Purkinje cell (primary cell): ENCODE measurements around the gene RITA1. TPM values are rescaled to one million over a fixed set of nuclear protein-coding genes. Genes with fewer than 3 reads are reported as not detected.

ENCODE experiments used
- polyA plus RNA-seq: library from polyadenylated mRNA; unstranded; fragments of >200 nt; fragmentation: Nextera tagmentation; gene quantifications from 2 replicates; pipeline ENCODE4 v1.2.1, GENCODE V29; 2014

RITA1 gene
- 10.7 and 13.0 TPM in 2 replicates for polyA plus RNA-seq

GRCh38 chr12:113185180-113186032 is at the start of gene RITA1, which contains the start of gene DDX54:
TSS of gene RITA1 (plus strand) at chr12:113185721. CDS start at chr12:113186747, 1,026 bp downstream.
TSS of gene DDX54 (minus strand) at chr12:113185478. CDS start at chr12:113185451, 27 bp downstream.

GRCh38 chr12:113149361-113150150 is 36.0 kb upstream of the RITA1 start, which contains the start of gene CFAP73:
TSS of gene CFAP73 (plus strand) at chr12:113149724. CDS start at chr12:113149858, 134 bp downstream.

GRCh38 chr12:113221181-113221996 is 35.9 kb downstream of the RITA1 start, which contains the start of gene TPCN1:
TSS of gene TPCN1 (plus strand) at chr12:113221464. CDS start at chr12:113226853, 5,389 bp downstream.

Other genes with a start within 250 kb of the RITA1 start
- gene OAS3, start 247.2 kb upstream of the RITA1 start, polyA plus RNA-seq = 1.5 and 2.3 TPM in 2 replicates
- gene OAS2, start 207.2 kb upstream of the RITA1 start, polyA plus RNA-seq = 0.34 TPM in 1 of 2 replicates, not detected in the other
- gene DTX1, start 129.0 kb upstream of the RITA1 start, polyA plus RNA-seq = 11.7 and 13.5 TPM in 2 replicates
- gene RASAL1, start 50.0 kb upstream of the RITA1 start, polyA plus RNA-seq = 5.5 TPM in 1 of 2 replicates, not detected in the other
- not detected in 2 replicates for gene CFAP73, start 36.0 kb upstream of the RITA1 start, polyA plus RNA-seq
- 5.3 and 6.1 TPM in 2 replicates for gene DDX54, start 243 bp upstream of the RITA1 start, polyA plus RNA-seq
- 1.6 and 1.9 TPM in 2 replicates for gene TPCN1, start 35.7 kb downstream of the RITA1 start, polyA plus RNA-seq
- 0.40 and 1.3 TPM in 2 replicates for gene SLC8B1, start 149.4 kb downstream of the RITA1 start, polyA plus RNA-seq
- 21.0 and 25.4 TPM in 2 replicates for gene PLBD2, start 172.9 kb downstream of the RITA1 start, polyA plus RNA-seq
- 0.30 and 0.98 TPM in 2 replicates for gene SDS, start 218.2 kb downstream of the RITA1 start, polyA plus RNA-seq
- 4.2 and 14.5 TPM in 2 replicates for gene SDSL, start 236.7 kb downstream of the RITA1 start, polyA plus RNA-seq